Activated T-helper 17 cell treated with anti-CD3 and anti-CD28 coated beads, Interleukin-2, amount 50 U/mL, for 72 hours (primary cell): ENCODE data around the gene SLC38A3. TPM values are rescaled to one million over a fixed set of nuclear protein-coding genes. Genes with fewer than 3 reads are reported as not detected.

Experiments
- ATAC-seq: fragments of 150-1000 bp; cut with Tn5 transposase; replicated peaks from 2 replicates; pipeline ENCODE4 v1.10.0; 2021; ENCODE audit warnings: mild to moderate bottlenecking, moderate library complexity
- H3K27ac Mint-ChIP-seq: one replicate; pipeline ENCODE4 v1.8.0; 2022; ENCODE audit warnings: mixed read lengths
- H3K27me3 Mint-ChIP-seq: one replicate; pipeline ENCODE4 v1.8.0; 2022; ENCODE audit warnings: mixed read lengths
- H3K36me3 Mint-ChIP-seq: one replicate; pipeline ENCODE4 v1.8.0; 2022; ENCODE audit warnings: low read depth, mild to moderate bottlenecking, mixed read lengths
- H3K4me1 Mint-ChIP-seq: one replicate; pipeline ENCODE4 v1.8.0; 2022; ENCODE audit warnings: mixed read lengths
- H3K4me3 Mint-ChIP-seq: one replicate; pipeline ENCODE4 v1.8.0; 2022; ENCODE audit warnings: mild to moderate bottlenecking, mixed read lengths
- H3K9me3 Mint-ChIP-seq: one replicate; pipeline ENCODE4 v1.8.0; 2022; ENCODE audit warnings: mixed read lengths
- total RNA-seq, 2 donors: library from RNA; stranded (reverse); gene quantifications; one replicate each; pipeline ENCODE4 v1.2.3, GENCODE V29; 2022

The SLC38A3 gene
- total RNA-seq, 2 donors from 2014 or later: 0.71 TPM; not detected in 1

GRCh38 chr3:50192689-50193141 lies 12.4 kb upstream of the SLC38A3 start:
- H3K4me3 Mint-ChIP-seq: no peak overlapping the region
- ATAC-seq: peak; percentile 61
- H3K4me1 Mint-ChIP-seq: no peaks in the 10 kb centered on the region
- no peaks in the 10 kb centered on the region for H3K9me3 Mint-ChIP-seq
- no peaks in the 10 kb centered on the region for H3K36me3 Mint-ChIP-seq
- no peak overlapping the region for H3K27ac Mint-ChIP-seq
- H3K27me3 Mint-ChIP-seq: no peaks in the 10 kb centered on the region

GRCh38 chr3:50193286-50193685 lies 11.8 kb upstream of the SLC38A3 start:
- Mint-ChIP-seq H3K27me3 (no peaks in the 10 kb centered on the region), H3K36me3 (no peaks in the 10 kb centered on the region), H3K4me3 (no peak overlapping the region), H3K4me1 (no peaks in the 10 kb centered on the region), H3K9me3 (no peaks in the 10 kb centered on the region), H3K27ac (no peak overlapping the region)
- ATAC-seq: no peak

GRCh38 chr3:50193746-50194127 lies 11.3 kb upstream of the SLC38A3 start:
- H3K27me3 Mint-ChIP-seq: no peaks in the 10 kb centered on the region
- H3K9me3 Mint-ChIP-seq: no peaks in the 10 kb centered on the region
- peak overlapping the region; percentile 29 for H3K4me3 Mint-ChIP-seq
- no peak for ATAC-seq
- H3K4me1 Mint-ChIP-seq: no peaks in the 10 kb centered on the region
- no peak overlapping the region for H3K27ac Mint-ChIP-seq
- H3K36me3 Mint-ChIP-seq: no peaks in the 10 kb centered on the region

GRCh38 chr3:50194128-50194902 lies 10.8 kb upstream of the SLC38A3 start:
- no peaks in the 10 kb centered on the region for H3K36me3 Mint-ChIP-seq
- no peaks in the 10 kb centered on the region for H3K4me1 Mint-ChIP-seq
- H3K4me3 Mint-ChIP-seq: peak overlapping the region; percentile 29
- no peaks in the 10 kb centered on the region for H3K9me3 Mint-ChIP-seq
- H3K27ac Mint-ChIP-seq: no peak overlapping the region
- peaks cover 3% of the 10 kb centered on the region for H3K27me3 Mint-ChIP-seq
- peak; percentile 80 for ATAC-seq

GRCh38 chr3:50194903-50195500 lies 10.1 kb upstream of the SLC38A3 start:
- Mint-ChIP-seq H3K4me3 (peak overlapping the region; percentile 29), H3K9me3 (no peaks in the 10 kb centered on the region), H3K27me3 (peaks cover 4% of the 10 kb centered on the region), H3K36me3 (no peaks in the 10 kb centered on the region), H3K27ac (no peak overlapping the region), H3K4me1 (no peaks in the 10 kb centered on the region)
- peak; percentile 59 for ATAC-seq

- Mint-ChIP-seq H3K36me3 (no peaks in the 10 kb centered on the region), H3K27me3 (peaks cover 4% of the 10 kb centered on the region), H3K27ac (no peak overlapping the region), H3K9me3 (no peaks in the 10 kb centered on the region), H3K4me1 (no peaks in the 10 kb centered on the region), H3K4me3 (peak overlapping the region; percentile 29)
- no peak for ATAC-seq
Observed at GRCh38 chr3:50195501-50196252, 9.4 kb upstream of the SLC38A3 start.

GRCh38 chr3:50196253-50196801 lies 8.7 kb upstream of the SLC38A3 start:
- Mint-ChIP-seq H3K9me3 (no peaks in the 10 kb centered on the region), H3K27me3 (peaks cover 11% of the 10 kb centered on the region), H3K27ac (no peak overlapping the region), H3K36me3 (no peaks in the 10 kb centered on the region), H3K4me1 (no peaks in the 10 kb centered on the region), H3K4me3 (no peak overlapping the region)
- ATAC-seq: no peak

GRCh38 chr3:50201573-50202315 lies 3.3 kb upstream of the SLC38A3 start:
- H3K9me3 Mint-ChIP-seq: no peaks in the 10 kb centered on the region
- ATAC-seq: no peak
- H3K4me1 Mint-ChIP-seq: no peaks in the 10 kb centered on the region
- H3K27me3 Mint-ChIP-seq: peaks cover 25% of the 10 kb centered on the region
- no peak overlapping the region for H3K27ac Mint-ChIP-seq
- H3K4me3 Mint-ChIP-seq: no peak overlapping the region
- no peaks in the 10 kb centered on the region for H3K36me3 Mint-ChIP-seq

GRCh38 chr3:50202353-50203112 lies 2.5 kb upstream of the SLC38A3 start:
- H3K27ac Mint-ChIP-seq: no peak overlapping the region
- H3K27me3 Mint-ChIP-seq: peaks cover 25% of the 10 kb centered on the region
- no peak for ATAC-seq
- no peaks in the 10 kb centered on the region for H3K36me3 Mint-ChIP-seq
- H3K4me3 Mint-ChIP-seq: no peak overlapping the region
- no peaks in the 10 kb centered on the region for H3K9me3 Mint-ChIP-seq
- no peaks in the 10 kb centered on the region for H3K4me1 Mint-ChIP-seq

GRCh38 chr3:50203113-50203808 lies 1.8 kb upstream of the SLC38A3 start:
- no peak overlapping the region for H3K27ac Mint-ChIP-seq
- H3K27me3 Mint-ChIP-seq: peaks cover 25% of the 10 kb centered on the region
- H3K4me3 Mint-ChIP-seq: no peak overlapping the region
- H3K9me3 Mint-ChIP-seq: no peaks in the 10 kb centered on the region
- no peaks in the 10 kb centered on the region for H3K36me3 Mint-ChIP-seq
- no peak for ATAC-seq
- H3K4me1 Mint-ChIP-seq: no peaks in the 10 kb centered on the region

- H3K4me1 Mint-ChIP-seq: no peaks in the 10 kb centered on the region
- H3K36me3 Mint-ChIP-seq: no peaks in the 10 kb centered on the region
- no peak overlapping the region for H3K4me3 Mint-ChIP-seq
- H3K9me3 Mint-ChIP-seq: no peaks in the 10 kb centered on the region
- H3K27me3 Mint-ChIP-seq: peaks cover 27% of the 10 kb centered on the region
- ATAC-seq: no peak
- H3K27ac Mint-ChIP-seq: no peak overlapping the region
Observed at GRCh38 chr3:50203809-50204803, 965 bp upstream of the SLC38A3 start.
